Measurements from ENCODE around the gene MS4A3.
"Not testable (repeated sequence)": the region's sequence is repeated elsewhere in the genome, so short reads cannot be mapped to it uniquely, and the experiment has no call there.

Gene MS4A3, protein sequence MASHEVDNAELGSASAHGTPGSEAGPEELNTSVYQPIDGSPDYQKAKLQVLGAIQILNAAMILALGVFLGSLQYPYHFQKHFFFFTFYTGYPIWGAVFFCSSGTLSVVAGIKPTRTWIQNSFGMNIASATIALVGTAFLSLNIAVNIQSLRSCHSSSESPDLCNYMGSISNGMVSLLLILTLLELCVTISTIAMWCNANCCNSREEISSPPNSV

DNA sequence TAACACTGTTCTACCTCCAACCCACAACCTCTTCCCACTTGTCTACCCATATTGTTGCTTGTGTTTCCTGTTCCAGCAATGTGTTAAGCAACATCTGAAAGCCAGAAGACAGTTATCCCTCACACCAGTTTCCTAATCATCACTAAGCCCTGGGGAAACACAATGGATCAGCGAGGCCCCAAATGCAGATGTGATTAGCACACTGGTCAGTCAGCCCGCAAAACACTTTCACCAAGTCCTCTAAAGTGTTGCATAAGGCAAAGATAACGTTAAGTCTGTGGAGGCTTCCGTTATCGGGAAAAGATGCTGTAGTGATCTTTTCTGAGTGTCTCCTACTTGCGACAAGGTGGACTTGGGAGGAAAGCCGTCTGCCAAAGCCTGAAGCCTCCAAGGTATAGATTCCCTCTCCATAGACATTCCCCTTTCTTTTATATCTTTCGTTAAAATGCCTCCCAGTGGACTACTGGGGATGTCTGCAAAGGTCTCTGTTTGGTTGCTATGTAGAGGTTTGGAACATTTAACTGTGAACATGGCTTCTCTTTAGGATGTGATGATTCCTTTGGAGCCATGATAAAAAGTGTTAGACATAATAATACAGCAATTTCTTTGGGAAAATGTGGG lies at the start of gene MS4A3:
TSS of gene MS4A3 (plus strand) at position 317 of the 621 bp plus-strand sequence. CDS start 4,496 bp downstream, outside the sequence.
- no peak for DNase-seq

DNA sequence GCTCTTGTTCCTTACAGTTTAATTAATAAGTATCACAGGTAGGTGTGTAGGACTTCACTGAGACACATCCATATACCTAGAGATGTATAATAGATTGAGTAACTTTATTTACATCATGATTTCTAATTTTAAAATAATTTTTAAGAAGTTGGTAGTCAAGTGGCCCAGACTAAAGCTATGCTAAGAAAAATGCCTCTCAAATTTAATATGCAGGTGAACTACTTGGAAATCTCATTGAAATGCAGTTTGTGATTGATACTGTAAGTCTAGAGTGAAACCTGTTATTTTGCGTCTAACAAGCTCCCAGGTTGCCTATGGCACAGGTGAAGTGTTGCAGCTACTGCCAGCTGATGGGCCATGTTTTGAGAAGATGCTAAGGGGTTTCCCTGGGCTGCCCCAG lies 39.6 kb upstream of the MS4A3 start, which contains the start of gene OOSP4B:
TSS of gene OOSP4B (plus strand) at position 301 of the 400 bp plus-strand sequence.
- DNase-seq, result no peak

DNA sequence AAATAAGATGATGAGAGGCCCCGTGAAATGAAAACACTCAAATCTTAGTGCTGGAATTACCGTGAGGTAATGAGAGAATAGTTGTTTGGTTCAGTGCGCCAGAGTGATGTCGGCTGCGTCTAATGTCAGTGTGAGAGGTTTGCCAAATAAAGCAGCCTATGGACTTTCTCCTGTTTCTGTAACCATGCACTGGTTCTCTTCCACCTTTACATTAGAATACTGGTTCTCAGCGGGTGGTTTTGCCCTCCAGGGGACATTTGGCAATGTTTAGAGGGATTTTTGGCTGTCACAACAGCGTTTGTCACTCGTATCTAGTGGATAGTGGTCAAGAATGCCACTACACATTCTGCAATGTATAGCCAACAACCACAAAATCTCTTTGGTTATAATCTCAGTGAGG lies 38.4 kb upstream of the MS4A3 start:
- DNase-seq, result no peak

DNA sequence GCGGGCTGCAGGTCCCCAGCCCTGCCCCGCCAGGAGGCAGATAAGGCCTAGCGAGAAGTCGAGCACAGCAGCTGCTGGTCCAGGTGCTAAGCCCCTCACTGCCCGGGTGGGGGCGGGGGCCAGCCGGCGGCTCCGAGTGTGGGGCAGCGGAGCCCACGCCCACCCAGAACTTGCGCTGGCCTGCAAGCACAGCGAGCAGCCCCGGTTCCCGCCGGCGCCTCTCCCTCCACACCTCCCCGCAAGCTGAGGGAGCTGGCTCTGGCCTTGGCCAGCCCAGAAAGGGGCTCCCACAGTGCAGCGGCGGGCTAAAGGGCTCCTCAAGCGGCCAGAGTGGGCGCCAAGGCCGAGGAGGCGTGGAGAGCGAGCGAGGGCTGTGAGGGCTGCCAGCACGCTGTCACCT lies 36.1 kb upstream of the MS4A3 start:
- DNase-seq, result not testable (repeated sequence)

DNA sequence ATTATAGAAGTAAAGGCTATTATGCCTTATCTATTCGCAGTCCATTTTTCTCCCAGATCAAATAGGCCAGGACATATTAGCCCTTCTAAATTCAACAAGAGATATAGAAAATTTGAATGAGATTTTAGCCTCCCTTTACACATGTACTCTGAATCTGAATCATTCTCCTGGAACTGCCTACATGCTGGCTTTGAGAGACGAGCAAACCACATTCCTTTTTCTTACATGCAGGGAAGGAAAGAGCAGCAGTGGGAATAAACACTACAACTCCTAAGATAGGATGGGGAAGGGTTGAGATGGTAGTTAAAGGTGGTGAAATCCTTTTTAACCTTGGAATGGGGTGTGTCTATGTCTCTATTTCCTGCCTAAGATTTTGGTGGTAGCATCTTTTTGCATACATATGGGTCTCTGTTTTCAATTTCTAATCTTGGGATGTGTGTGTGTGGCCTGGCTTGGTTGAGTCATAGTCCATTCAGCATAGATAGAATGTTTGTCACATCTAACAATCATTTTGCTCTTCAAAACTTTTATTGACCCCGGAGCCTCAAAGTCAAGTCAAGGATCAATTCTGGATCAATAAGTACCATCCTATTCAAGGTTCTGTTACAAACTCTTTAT lies 27.3 kb upstream of the MS4A3 start:
- no peak for DNase-seq

DNA sequence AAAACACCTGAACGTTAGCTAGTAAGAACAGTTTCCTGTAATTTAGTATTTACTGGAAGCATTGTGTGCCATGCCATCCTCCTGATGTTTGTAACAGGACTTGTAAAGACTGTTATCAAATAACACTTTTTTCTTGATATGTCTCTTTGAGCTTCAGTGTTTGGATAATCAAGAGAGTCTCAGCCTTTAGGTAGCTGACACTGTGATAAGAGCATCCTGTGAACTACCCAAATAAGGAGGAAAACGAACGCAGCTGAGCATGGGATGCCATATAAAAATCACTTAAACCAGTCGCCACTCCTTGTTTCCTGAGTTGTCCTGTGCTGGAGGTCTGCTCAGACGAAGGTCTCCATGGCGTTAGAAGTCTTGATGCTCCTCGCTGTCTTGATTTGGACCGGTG lies 16.4 kb upstream of the MS4A3 start, which contains the start of gene OOSP2:
TSS of gene OOSP2 (plus strand) at position 301 of the 400 bp plus-strand sequence. CDS start at position 352, 51 bp downstream.
- no peak for DNase-seq

DNA sequence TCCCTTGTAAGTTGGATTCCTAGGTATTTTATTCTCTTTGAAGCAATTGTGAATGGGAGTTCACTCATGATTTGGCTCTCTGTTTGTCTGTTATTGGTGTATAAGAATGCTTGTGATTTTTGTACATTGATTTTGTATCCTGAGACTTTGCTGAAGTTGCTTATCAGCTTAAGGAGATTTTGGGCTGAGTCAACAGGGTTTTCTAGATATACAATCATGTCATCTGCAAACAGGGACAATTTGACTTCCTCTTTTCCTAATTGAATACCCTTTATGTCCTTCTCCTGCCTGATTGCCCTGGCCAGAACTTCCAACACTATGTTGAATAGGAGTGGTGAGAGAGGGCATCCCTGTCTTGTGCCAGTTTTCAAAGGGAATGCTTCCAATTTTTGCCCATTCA lies 6.0 kb upstream of the MS4A3 start:
- DNase-seq, result not testable (repeated sequence)

DNA sequence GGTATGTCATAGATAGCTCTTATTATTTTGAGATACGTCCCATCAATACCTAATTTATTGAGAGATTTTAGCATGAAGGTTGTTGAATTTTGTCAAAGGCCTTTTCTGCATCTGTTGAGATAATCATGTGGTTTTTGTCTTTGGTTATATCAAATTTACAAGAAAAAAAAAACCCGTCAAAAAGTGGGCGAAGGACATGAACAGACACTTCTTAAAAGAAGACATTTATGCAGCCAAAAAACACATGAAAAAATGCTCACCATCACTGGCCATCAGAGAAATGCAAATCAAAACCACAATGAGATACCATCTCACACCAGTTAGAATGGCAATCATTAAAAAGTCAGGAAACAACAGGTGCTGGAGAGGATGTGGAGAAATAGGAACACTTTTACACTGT lies 5.6 kb upstream of the MS4A3 start:
- DNase-seq, result not testable (repeated sequence)

DNA sequence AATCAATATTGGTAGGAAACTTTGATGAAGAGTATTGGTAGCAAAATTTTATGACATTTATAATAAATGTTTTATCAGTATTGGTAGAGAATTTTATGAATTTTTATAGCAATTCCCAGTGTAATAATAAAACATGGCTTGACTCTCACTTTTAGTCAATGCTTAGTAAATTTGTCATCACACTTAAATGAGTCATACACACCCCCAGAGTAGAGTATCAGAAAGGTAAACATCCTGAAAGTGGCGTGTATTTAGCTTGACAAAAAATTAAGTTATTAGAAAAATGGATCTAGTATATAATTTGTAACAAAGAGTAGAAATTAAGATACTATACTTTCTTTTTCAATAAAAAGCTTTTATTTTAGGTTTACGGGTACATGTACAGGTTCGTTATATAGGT lies 2.6 kb downstream of the MS4A3 start:
- DNase-seq, result no peak

DNA sequence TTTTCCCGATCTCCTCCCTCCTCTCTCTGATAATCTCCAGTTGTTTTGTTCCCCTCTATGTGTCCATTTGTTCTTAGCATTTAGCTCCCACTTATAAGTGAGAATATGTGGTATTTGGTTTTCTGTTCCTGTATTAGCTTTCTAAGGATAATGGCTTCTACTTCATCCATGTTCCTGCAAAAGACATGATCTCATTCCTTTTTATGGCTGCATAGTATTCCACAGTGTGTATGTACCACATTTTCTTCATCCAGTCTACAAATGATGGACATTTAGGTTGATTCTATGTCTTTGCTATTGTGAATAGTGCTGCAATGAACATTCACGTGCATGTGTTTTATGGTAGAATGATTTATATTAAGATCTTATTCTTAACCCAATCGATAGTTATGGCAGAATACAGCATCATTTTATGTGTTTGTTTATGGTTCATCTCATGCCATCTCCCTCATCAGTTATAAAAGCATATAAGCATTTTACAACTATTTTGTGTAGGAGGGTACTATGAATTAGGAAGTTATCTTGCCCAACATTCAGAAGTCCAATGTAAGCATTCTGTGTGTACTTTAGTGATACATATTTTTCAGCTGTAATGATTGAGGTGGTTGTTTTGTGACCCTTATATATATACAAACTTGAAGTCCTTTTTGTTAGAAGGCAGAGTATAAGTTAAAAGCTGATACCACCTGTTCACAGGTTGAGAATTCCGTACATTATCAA lies 3.2 kb downstream of the MS4A3 start:
- no peak for DNase-seq

DNA sequence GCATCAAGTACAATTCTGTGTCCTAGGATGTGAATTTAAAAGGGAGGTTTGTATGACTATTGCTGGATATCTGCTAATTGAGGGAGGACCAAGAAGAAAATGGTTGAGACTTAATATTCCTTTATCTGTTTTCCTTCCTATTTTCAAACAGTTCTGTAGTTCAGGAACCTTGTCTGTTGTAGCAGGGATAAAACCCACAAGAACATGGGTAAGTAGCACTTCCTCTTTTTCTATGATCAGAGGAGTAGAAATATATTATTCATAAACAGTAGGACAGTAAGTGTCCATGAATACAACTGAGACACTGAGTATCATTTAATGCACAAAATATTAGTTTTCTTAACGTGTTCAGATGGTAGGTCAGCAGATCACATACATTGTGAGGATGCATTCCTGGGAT lies 7.6 kb downstream of the MS4A3 start:
- DNase-seq, result no peak

DNA sequence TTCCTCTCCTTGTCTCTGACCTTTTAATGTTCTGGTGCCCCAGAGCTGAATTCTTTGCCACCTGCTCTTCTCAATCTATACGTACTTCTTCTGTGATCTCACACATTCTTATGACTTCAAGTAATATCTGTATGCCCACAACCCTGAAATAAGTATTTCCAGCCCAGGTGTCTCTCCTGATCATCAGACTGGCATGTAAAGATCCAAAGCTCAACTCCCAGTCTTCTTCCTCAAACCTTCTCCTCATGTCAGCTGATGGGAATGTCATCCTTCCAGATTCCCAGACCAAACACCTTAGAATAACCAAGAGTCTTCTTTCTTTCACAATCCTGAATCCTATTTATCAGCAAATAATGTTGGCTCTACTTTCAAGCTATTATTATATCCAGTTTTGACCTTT lies 9.3 kb downstream of the MS4A3 start:
- no peak for DNase-seq

DNA sequence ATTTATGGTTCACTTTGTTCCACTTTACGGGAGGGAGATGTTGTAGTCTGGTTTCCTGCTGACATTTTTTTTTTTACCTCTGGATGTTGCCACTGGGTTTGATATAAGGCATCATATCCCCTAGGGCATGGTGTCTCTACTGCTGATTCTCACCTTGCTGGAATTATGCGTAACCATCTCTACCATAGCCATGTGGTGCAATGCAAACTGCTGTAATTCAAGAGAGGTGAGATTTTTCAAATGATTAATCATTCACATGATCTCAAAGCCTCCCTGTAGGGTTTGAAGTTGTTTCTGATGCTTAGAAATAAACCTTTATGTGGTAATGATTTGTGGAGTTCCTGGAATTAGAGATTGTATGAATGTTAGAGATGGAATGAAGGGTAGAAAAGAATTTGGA lies 13.0 kb downstream of the MS4A3 start:
- DNase-seq, result no peak

DNA sequence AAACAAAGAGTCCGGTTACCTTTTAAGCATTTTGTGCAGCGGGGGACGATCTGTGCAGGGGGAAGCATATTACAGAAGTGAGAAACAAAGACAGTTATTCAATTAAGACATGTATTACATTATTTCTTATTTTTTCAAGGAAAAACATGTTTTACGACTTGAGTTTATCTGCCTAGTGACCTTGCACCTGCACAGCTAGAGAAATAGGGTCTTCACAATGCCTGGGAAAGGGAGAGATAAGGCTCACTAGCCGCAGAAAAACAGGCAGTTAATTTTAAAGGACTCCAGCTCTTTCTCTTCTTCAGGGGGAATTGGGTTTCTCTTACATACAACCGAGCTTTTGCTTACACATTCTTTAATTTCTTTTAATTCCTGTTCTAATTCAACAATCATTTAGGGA lies 15.2 kb downstream of the MS4A3 start:
- DNase-seq, result not testable (repeated sequence)

DNA sequence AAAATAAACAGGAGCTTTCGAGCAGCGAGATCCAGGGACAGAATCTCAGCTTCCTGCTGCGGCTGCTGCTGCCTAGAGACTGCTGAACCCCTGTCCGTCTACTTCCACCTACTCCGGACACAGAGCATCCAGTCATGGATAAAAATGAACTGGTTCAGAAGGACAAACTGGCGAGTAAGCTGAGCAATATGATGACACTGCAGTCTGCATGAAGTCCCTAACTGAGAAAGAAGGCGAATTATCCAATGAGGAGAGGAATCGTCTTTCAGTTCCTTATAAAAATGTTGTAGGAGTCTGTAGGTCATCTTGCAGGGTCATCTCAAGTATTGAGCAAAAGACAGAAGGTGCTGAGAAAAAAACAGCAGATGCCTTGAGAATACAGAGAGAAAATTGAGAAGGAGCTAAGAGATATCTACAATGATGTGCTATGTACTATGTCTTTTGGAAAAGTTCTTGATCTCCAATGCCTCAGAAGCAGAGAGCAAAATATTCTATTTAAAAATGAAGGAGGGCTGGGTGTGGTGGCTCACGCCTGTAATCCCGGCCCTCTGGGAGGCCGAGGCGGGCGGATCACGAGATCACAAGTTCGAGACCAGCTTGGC lies 20.9 kb downstream of the MS4A3 start:
- DNase-seq, result no peak

DNA sequence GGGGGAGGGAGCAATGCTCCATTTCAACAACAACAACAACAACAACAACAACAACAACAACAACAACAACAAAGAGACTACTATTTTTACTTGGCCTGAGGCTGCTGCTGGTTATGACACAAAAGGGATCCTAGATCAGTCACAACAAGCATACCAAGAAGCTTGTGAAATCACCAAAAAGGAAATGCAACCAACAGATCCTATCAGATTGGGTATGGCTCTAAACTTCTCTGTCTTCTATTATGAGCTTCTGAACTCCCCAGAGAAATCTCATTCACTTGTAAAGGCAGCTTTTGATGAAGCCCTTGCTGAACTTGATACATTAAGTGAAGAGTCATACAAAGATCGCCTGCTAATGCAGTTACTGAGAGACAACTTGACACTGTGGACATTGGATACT lies 21.5 kb downstream of the MS4A3 start:
- no peak for DNase-seq

DNA sequence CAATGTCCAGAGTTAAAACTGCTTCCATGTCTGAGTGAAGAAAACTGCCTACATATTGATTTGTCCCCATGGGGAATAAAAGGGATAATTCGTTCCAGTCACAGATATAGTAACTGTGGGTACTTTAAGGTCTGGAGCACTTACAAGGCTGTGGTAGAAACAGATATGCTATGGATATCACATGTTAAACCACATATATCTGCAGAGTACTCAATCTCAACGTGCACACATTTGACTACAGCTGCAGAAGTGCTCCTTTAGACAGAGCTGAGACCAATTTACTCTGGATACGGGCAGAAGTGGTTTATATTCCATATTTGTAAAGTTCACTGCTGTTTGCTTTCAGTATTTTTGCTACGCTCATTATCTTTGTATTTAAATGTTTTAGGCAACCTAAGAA lies 22.3 kb downstream of the MS4A3 start:
- no peak for DNase-seq

DNA sequence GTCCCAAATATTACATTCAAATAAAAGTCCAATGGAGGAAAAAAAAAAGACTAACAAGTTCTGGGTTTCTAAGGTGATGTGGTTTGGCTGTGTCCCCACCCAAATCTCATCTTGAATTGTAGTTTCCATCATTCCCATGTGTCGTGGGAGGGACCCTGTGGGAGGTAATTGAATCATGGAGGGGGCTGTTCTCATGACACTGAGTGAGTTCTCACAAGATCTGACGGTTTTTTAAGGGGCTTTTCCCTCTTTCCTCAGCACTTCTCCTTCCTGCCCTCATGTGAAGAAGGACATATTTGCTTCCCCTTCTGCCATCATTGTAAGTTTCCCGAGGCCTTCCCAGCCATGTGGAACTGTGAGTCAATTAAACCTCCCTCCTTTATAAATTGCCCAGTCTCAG lies 24.1 kb downstream of the MS4A3 start:
- no peak for DNase-seq

DNA sequence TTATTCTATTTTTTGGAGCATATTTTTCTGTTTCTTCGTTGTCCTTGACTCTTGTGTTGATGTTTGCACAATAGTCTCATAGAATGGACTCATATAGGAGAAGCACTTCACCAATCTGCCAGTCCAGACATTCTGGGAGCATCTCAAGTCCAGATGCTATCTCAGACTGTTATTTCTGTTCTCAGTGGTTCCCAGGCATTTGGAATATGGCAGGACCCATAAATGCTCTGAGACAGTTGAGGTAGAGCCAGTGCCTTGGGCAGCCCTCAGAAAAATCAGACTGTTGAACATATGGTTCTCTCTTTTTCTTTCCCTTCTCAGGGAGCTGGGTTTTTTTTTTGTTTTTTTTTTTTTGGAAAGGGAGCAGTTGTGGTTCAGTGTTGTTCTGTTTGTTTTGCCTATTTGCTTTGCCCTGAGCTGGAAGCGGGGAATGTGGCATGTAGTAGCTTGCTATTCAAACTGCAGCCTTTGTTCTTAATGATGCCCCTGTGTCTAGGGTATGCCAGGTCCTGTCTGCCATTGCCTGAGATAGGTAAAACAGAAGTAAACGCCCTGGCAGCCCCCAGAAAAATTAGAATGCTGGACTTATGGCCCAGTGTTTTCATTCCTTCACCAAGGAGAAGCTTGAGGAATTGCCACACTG lies 28.3 kb downstream of the MS4A3 start:
- DNase-seq, result no peak

DNA sequence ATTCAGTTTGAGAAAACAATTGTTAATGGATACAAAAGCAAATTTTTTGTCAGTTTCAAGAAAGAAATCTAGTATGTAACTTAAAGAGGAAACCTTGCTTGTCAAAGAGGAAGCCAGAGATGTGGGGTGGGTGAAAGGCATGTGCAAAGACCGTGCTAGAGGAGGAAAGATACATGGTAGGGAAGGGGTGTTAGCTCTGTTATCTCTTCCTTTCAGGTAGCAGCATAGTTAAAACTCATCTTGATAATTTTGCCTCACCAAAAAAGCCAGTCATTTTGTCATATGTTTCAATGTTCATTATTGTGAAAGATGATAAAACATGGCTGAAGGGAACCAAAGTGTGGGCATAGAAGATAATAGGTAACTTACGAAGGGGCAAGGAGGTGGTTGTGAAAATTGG lies 29.4 kb downstream of the MS4A3 start:
- no peak for DNase-seq

DNA sequence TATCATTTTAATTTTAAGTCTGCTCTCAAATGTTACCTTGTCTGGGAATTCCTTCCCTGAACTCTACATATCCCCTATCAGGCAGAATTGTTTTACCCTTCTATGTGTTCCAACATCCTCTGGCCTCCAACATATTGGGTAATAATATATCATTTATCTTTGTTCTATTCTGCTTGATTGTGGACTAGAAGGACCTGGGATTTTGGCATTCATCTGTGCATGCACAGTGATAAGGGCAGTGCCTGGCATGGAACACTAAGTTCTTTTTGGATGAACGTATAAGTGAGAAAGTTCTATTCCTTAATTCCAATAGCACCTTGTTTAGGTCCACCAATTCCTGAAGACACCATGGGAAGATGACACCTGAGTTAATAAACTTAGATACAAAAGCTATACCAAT lies 30.8 kb downstream of the MS4A3 start:
- DNase-seq, result no peak

DNA sequence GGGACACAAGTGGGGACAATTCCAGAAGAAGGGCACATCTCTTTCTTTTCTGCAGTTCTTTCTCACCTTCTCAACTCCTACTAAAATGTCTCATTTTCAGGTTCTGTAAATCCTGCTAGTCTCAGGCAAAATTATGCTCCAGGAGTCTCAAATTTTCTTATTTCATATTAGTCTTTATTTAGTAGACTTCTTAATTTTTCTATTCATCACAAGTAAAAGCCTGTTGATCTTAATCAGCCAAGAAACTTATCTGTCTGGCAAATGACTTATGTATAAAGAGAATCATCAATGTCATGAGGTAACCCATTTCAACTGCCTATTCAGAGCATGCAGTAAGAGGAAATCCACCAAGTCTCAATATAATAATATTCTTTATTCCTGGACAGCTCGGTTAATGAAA lies 31.9 kb downstream of the MS4A3 start, which contains the start of gene MS4A2:
TSS of gene MS4A2 (plus strand) at position 301 of the 400 bp plus-strand sequence. CDS start 102 bp downstream, outside the sequence.
- no peak for DNase-seq

Data from CD4-positive, alpha-beta T cell treated with Interleukin-17A for 4 hours (primary cell).